ENCODE data around the gene UBXN2A. TPM values are rescaled to one million over a fixed set of nuclear protein-coding genes. Genes with fewer than 3 reads are reported as not detected.
"Not testable (repeated sequence)": the region's sequence is repeated elsewhere in the genome, so short reads cannot be mapped to it uniquely, and the experiment has no call there.

UBXN2A gene
- total RNA-seq, 1 experiment from 2014 or later, result 19.3 TPM

DNA sequence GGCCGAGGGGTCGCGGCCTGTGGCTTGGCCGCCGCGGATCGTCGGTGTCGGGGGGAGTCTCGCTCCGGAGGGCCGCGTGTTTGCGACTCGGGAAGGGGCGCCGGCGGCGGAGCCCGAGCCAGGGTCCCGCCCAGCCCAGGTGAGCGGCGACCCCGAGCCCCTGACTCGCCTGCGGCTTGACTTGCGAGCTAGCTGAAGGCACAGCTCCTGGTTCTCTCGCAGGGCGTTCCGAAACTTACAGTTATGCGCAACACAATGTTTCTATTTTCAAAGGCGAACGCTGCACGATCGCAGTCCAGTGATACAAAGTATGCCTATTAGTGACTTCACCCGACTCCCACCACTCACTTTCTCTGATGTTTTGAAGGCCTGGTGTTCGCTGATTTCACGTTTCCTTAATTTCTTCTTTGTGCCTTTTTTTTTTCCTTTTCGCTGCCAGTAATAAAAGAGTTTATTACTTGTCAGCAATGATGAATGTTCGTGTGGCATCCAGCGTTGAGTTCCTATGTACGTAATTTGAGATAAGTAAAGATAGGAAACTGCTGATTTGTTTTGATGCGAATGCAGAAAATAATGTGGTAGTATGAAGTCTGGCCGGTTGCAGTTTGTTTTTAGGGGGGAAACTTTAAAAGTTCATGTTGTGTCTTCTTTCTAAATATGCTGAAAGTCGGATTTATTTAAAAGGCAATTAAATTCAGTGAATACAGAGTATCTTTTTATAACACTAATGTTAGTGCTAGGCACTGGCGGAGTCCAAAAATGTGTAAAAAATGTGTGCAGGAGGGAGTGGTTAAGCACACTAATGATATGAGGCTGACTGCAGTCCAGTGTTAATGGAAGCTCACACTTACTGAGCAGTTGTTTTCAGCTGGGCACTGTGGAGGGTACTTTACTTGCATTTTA lies 706 bp downstream of the UBXN2A start:
- DNase-seq (ENCODE audit: low read depth), result peak; percentile 45

DNA sequence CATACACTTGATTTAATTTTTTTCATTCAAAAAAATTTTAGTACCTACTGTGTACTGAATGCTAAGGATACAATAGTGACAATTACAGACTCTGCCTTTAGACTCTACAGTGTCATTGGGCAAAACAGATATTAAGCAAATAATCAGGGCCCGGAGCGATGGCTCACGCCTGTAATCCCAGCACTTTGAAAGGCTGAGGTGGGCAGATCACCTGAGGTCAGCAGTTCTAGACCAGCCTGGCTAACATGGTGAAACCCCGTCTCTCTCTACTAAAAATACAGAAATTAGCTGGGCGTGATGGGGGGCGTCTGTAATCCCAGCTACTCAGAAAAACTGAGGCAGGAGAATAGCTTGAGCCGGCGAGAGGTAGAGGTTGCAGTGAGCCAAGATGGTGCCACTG lies 1.4 kb downstream of the UBXN2A start:
- no peak for DNase-seq (ENCODE audit: low read depth)

GRCh38 chr2:23943666-23944065 lies 3.4 kb downstream of the UBXN2A start:
- no peak for DNase-seq (ENCODE audit: low read depth)

- peak; percentile 30 for DNase-seq (ENCODE audit: low read depth)
Measured at GRCh38 chr2:23944527-23944926, 4.3 kb downstream of the UBXN2A start.

GRCh38 chr2:23944976-23945375 lies 4.7 kb downstream of the UBXN2A start:
- DNase-seq (ENCODE audit: low read depth), result peak; percentile 14

DNA sequence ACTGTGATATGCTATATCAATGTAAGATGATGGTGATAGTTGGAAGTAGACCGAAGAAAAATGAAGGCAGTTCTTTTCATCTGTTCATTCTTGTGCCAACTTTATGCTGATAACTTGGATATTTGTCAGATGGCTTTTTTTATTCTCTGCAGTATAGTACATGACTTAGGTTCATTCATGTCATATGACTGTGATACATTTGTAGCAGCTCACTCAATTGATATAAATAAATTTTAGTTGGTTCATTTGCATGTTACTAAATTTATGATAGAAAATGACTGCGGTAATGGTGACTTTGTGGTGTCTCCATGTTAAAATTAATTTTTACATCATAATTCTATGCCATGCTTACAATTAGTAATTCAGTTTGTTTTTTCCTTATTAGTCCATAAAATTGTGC lies 7.1 kb downstream of the UBXN2A start:
- no peak for DNase-seq (ENCODE audit: low read depth)

DNA sequence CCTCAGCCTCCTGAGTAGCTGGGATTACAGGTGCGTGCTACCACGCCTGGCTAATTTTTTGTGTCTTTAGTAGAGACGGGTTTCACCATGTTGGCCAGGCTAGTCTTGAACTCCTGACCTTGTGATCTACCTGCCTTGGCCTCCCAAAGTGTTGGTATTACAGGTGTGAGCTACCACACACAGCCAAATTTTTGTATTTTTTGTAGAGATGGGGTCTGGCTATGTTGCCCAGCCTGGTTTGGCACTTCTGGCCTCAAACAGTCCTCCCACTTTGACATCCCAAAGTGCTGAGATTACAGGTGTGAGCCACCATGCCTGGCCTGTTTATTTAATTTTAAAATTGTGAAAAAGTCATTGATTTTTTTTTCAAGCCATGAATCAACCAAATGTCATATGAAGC lies 12.3 kb downstream of the UBXN2A start:
- not testable (repeated sequence) for DNase-seq (ENCODE audit: low read depth)

DNA sequence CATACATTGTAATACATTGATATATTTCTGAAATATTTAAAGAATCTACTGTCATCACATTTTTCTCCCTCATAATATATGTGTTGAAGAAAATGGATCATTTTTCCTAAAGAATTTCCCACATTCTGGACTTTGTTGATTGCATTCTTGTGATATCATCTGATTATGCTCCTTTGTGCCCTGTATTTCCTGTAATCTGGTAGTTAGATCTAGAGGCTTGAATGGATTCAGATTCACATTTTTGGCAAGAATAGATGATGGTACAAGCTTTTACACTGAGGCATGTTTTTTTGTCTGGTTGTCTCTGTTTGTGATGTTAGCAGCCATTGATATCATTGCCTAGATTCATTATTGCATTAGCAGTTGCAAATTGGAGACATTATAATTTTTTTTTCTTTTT lies 13.4 kb downstream of the UBXN2A start:
- no peak for DNase-seq (ENCODE audit: low read depth)

DNA sequence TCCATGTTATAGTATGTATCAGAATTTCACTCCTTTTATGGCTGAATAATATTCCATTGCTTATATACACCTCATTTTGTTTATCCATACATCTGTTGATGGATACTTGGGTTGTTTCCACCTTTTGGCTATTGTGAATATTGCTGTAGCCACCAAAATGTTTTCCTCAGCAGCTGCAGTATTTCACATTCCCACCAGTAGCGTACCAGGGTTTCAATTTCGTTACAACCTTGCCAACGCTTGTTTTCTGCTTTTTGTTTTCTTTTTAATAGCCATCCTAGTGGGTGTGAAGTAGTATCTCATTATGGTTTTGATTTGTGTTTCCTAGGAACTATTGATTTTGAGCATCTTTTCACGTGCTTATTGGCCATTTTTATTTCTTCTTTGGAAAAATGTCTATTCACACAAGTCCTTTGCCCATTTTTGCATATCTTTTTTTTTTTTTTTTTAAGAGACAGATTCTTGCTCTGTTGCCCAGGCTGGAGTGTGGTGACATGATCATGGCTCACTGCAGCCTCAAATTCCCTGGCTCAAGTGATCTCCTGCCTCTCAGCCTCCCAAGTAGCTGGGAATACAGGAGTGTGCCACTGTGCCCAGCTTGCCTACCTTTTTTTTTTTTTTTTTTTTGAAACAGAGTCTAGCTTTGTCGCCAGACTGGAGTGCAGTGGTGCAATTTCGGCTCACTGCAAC lies 14.2 kb downstream of the UBXN2A start:
- peak; percentile 38 for DNase-seq (ENCODE audit: low read depth)

- no peak for DNase-seq (ENCODE audit: low read depth)
Measured at GRCh38 chr2:23967846-23968245, 27.6 kb downstream of the UBXN2A start.

- DNase-seq (ENCODE audit: low read depth), result no peak
Measured at GRCh38 chr2:23976883-23977282, 36.6 kb downstream of the UBXN2A start.

GRCh38 chr2:23988371-23988770 lies 48.1 kb downstream of the UBXN2A start:
- DNase-seq (ENCODE audit: low read depth), result peak; percentile 42

GRCh38 chr2:23992931-23993330 lies 52.7 kb downstream of the UBXN2A start:
- DNase-seq (ENCODE audit: low read depth), result no peak

GRCh38 chr2:23993736-23994269 lies 53.5 kb downstream of the UBXN2A start:
- peak; percentile 26 for DNase-seq (ENCODE audit: low read depth)

- no peak for DNase-seq (ENCODE audit: low read depth)
Measured at GRCh38 chr2:23994567-23994966, 54.3 kb downstream of the UBXN2A start.

DNA sequence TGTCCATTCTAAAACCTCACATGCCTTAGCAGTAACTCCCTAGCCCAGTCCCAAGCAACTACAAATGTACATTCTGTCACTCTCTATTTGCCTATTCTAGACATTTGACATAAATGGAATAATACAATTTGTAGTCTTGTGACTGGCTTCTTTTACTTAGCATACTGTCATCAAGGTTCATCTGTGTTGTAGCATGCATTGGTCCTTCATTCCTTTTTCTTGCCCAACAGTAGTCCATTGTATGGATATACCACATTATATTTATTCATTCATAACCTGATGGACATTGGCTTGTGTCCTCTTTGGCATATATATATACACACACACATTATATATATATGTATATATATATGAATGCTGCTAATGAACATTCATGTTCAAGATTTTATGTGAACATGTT lies 67.4 kb downstream of the UBXN2A start:
- no peak for DNase-seq (ENCODE audit: low read depth)

DNA sequence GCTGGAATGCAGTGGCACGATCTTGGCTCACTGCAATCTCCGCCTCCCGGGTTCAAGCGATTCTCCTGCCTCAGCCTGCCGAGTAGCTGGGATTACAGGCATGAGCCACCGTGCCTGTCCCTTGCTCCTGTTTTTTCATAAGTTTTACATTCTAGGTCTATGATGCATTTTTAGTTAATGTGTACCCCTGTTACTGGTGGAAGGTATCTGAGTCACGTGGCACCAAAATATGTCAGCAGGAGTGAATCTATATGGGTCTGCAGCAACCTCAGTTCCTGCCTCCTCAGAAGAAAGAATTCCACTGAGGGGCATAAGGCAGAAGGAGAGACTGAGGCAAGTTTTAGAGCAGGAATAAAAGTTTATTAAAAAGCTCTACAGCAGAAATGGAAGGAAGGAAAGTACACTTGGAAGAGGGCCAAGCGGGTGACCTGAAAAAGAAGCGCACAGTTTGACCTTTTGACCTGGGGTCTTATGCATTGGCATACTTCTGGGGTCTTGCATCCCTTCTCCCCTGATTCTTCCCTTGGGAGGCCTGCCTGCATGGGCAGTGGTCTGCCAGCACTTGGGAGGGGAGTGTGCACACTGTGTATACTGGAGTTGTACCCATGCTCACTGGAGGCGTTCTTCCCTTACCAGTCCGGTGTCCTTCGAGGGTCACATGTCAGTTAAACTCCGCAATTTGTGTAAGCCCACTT lies 68.6 kb downstream of the UBXN2A start:
- DNase-seq (ENCODE audit: low read depth), result no peak

GRCh38 chr2:24009367-24009679 lies 69.1 kb downstream of the UBXN2A start:
- DNase-seq (ENCODE audit: low read depth), result no peak

- no peak for DNase-seq (ENCODE audit: low read depth)
Measured at GRCh38 chr2:24009680-24010476, 69.6 kb downstream of the UBXN2A start, which contains the start of gene MFSD2B. Gene MFSD2B (plus strand): TSS chr2:24010085. CDS start chr2:24010097, 12 bp downstream.

GRCh38 chr2:24010477-24011249 lies 70.4 kb downstream of the UBXN2A start:
- no peak for DNase-seq (ENCODE audit: low read depth)

Data from LHCN-M2 (cell line).